ENCODE results near the gene GUF1.

The GUF1 gene

DNA sequence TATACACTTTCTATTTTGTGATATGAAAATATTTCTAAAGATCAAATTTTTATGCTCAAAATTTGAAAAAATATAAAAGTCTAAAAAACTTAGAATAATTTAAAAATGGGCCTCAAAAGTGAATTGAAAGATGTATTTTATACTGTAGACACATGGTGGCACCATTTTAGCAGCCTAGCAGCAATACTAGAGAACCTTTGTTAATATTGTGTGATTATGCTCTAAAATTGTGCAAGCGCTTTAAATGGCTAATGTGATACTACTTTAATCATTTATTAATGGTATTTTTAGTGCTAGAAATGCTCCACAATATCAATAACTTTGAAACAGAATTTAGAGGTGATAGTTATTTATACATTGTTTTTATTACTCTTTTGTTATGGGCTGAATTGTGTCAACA, 3.7 kb upstream of the GUF1 start:
- TF ChIP-seq, protein P1, sequence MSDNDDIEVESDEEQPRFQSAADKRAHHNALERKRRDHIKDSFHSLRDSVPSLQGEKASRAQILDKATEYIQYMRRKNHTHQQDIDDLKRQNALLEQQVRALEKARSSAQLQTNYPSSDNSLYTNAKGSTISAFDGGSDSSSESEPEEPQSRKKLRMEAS (IDR thresholded peaks at IDR 0.05), result no peak
- TF ChIP-seq NFIC (IDR thresholded peaks at IDR 0.05), result no peak
- TF ChIP-seq ZBTB7A (IDR thresholded peaks at IDR 0.05; ENCODE audit: low read depth), result no peak
- no peak for TF ChIP-seq TEAD4 (IDR thresholded peaks at IDR 0.05)
- TF ChIP-seq TAF1 (IDR thresholded peaks at IDR 0.05; ENCODE audit: low read depth), result no peak

DNA sequence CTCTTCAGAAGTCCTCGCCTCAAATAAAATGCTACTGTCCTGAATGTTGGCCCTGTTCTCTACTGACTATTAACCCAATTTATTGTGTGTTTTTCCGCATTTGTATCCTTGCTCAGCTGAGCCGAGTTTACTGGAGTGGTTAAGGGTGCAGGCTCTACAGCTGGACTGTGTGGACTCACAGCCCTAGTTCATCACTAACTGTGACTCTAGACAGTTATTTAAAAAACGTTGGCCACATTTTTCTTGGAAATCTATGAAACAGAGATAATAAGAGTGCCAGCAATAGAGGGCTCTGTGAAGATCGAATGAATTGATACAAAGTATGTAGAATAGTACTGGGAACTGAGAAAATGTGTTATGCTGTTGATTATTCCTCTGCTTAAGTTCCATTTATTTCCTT, 2.9 kb upstream of the GUF1 start:
- no peak for TF ChIP-seq ZBTB7A (IDR thresholded peaks at IDR 0.05; ENCODE audit: low read depth)
- no peak for TF ChIP-seq CREB1 (IDR thresholded peaks at IDR 0.05; ENCODE audit: low read depth)
- no peak for TF ChIP-seq TEAD4 (IDR thresholded peaks at IDR 0.05)
- no peak for TF ChIP-seq TAF1 (IDR thresholded peaks at IDR 0.05; ENCODE audit: low read depth)
- TF ChIP-seq, protein P1 (IDR thresholded peaks at IDR 0.05), result no peak
- TF ChIP-seq, protein P2, sequence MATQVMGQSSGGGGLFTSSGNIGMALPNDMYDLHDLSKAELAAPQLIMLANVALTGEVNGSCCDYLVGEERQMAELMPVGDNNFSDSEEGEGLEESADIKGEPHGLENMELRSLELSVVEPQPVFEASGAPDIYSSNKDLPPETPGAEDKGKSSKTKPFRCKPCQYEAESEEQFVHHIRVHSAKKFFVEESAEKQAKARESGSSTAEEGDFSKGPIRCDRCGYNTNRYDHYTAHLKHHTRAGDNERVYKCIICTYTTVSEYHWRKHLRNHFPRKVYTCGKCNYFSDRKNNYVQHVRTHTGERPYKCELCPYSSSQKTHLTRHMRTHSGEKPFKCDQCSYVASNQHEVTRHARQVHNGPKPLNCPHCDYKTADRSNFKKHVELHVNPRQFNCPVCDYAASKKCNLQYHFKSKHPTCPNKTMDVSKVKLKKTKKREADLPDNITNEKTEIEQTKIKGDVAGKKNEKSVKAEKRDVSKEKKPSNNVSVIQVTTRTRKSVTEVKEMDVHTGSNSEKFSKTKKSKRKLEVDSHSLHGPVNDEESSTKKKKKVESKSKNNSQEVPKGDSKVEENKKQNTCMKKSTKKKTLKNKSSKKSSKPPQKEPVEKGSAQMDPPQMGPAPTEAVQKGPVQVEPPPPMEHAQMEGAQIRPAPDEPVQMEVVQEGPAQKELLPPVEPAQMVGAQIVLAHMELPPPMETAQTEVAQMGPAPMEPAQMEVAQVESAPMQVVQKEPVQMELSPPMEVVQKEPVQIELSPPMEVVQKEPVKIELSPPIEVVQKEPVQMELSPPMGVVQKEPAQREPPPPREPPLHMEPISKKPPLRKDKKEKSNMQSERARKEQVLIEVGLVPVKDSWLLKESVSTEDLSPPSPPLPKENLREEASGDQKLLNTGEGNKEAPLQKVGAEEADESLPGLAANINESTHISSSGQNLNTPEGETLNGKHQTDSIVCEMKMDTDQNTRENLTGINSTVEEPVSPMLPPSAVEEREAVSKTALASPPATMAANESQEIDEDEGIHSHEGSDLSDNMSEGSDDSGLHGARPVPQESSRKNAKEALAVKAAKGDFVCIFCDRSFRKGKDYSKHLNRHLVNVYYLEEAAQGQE (IDR thresholded peaks at IDR 0.05; ENCODE audit: low read depth), result no peak
- no peak for TF ChIP-seq RAD21 (IDR thresholded peaks at IDR 0.05; ENCODE audit: low read depth)
- no peak for TF ChIP-seq EGR1 (IDR thresholded peaks at IDR 0.05)
- no peak for TF ChIP-seq YY1 (IDR thresholded peaks at IDR 0.05; ENCODE audit: low read depth)
- no peak for TF ChIP-seq FOXM1 (IDR thresholded peaks at IDR 0.05; ENCODE audit: borderline replicate concordance, low read depth)
- no peak for TF ChIP-seq NFIC (IDR thresholded peaks at IDR 0.05)
- TF ChIP-seq CEBPB (IDR thresholded peaks at IDR 0.05), result no peak

DNA sequence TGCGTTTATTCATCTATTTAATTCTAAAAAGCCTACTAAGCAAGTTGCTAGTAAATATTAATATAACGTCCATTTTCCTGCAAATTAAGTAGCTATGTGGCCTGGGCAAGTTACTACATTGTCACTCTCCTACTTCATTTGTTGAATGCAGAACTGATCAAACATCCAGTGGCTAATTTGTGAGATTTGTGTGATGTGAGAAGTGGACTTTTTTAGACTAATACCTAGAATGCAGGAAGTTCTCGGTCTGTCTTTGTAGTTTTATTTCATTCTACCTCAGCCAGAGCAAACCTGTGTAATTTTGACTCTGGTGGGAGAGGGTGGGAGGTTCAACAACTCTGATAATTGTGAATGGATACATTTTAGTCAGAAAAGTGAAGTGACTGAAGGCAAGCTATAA, 840 bp downstream of the GUF1 start:
- TF ChIP-seq ZBTB7A (IDR thresholded peaks at IDR 0.05; ENCODE audit: low read depth) (no peak), TCF12 (IDR thresholded peaks at IDR 0.05; ENCODE audit: low read depth) (no peak), EP300 (IDR thresholded peaks at IDR 0.05; ENCODE audit: borderline replicate concordance) (no peak), RAD21 (IDR thresholded peaks at IDR 0.05; ENCODE audit: low read depth) (no peak), FOXM1 (IDR thresholded peaks at IDR 0.05; ENCODE audit: borderline replicate concordance, low read depth) (no peak), EGR1 (IDR thresholded peaks at IDR 0.05) (no peak), CEBPB (IDR thresholded peaks at IDR 0.05) (no peak), CREB1 (IDR thresholded peaks at IDR 0.05; ENCODE audit: low read depth) (no peak), TEAD4 (IDR thresholded peaks at IDR 0.05) (no peak), NFIC (IDR thresholded peaks at IDR 0.05) (no peak), TAF1 (IDR thresholded peaks at IDR 0.05; ENCODE audit: low read depth) (no peak), YY1 (IDR thresholded peaks at IDR 0.05; ENCODE audit: low read depth) (no peak)
- TF ChIP-seq, protein P1 (IDR thresholded peaks at IDR 0.05), result no peak
- TF ChIP-seq, protein P3, sequence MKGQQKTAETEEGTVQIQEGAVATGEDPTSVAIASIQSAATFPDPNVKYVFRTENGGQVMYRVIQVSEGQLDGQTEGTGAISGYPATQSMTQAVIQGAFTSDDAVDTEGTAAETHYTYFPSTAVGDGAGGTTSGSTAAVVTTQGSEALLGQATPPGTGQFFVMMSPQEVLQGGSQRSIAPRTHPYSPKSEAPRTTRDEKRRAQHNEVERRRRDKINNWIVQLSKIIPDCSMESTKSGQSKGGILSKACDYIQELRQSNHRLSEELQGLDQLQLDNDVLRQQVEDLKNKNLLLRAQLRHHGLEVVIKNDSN (IDR thresholded peaks at IDR 0.05), result no peak
- TF ChIP-seq, protein P2 (IDR thresholded peaks at IDR 0.05; ENCODE audit: low read depth), result no peak

DNA sequence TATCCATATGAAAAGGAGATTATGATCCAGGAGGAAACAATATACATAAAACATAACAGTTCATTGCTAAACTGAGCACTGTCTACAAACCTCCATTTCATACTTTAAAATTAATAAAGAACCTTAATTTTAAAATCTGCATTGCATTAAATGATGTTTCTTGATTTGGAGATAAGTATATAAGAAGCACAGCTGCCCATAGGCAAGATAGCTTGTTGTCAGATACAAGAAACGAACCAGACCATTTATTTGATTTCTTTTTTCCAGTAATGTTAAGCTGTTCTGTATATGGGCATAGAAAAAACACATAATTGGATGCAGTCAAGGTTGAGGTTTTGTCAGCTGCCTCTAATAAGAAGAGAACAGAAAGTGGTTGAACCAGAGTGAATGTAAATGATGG, 6.4 kb downstream of the GUF1 start:
- TF ChIP-seq NFIC (IDR thresholded peaks at IDR 0.05) (no peak), CREB1 (IDR thresholded peaks at IDR 0.05; ENCODE audit: low read depth) (no peak), TEAD4 (IDR thresholded peaks at IDR 0.05) (no peak), YY1 (IDR thresholded peaks at IDR 0.05; ENCODE audit: low read depth) (no peak), ZBTB7A (IDR thresholded peaks at IDR 0.05; ENCODE audit: low read depth) (no peak), CEBPB (IDR thresholded peaks at IDR 0.05) (no peak), EP300 (IDR thresholded peaks at IDR 0.05; ENCODE audit: borderline replicate concordance) (no peak), TCF12 (IDR thresholded peaks at IDR 0.05; ENCODE audit: low read depth) (no peak), TAF1 (IDR thresholded peaks at IDR 0.05; ENCODE audit: low read depth) (no peak), FOXM1 (IDR thresholded peaks at IDR 0.05; ENCODE audit: borderline replicate concordance, low read depth) (no peak), EGR1 (IDR thresholded peaks at IDR 0.05) (no peak), RAD21 (IDR thresholded peaks at IDR 0.05; ENCODE audit: low read depth) (no peak)
- TF ChIP-seq, protein P2 (IDR thresholded peaks at IDR 0.05; ENCODE audit: low read depth), result no peak
- TF ChIP-seq, protein P3 (IDR thresholded peaks at IDR 0.05), result no peak
- TF ChIP-seq, protein P1 (IDR thresholded peaks at IDR 0.05), result no peak
